ENCODE measurements around the gene HSPA4. TPM values are rescaled to one million over a fixed set of nuclear protein-coding genes. Genes with fewer than 3 reads are reported as not detected.

HSPA4 gene
- total and polyA plus RNA-seq, 4 donors, result 22.1 to 39.7 (median 31.9) TPM

DNA sequence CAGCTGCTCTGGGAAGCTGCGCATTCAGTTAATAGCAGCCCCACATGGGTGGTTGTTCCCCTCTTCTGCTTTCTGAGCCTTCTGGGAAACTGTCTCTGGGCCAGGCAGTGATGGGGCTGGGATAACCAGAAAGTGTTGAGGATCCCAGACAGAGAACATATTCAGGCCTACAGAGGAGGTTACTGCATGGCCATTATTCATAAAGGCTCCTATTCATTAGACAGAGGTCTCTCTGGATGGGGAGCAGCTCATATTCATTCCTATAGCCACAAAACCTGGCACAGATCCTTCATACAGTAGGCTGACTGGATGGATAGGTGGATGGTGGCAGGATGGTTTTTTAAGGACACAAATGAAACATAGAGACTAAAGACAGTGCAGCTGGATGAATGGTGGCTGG, 76.3 kb downstream of the HSPA4 start (continued):
- TF ChIP-seq, protein P1, sequence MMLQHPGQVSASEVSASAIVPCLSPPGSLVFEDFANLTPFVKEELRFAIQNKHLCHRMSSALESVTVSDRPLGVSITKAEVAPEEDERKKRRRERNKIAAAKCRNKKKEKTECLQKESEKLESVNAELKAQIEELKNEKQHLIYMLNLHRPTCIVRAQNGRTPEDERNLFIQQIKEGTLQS (IDR thresholded peaks at IDR 0.05), result no peak
- no peak for TF ChIP-seq EGR1 (IDR thresholded peaks at IDR 0.05; ENCODE audit: low read depth in 2 of 2)

DNA sequence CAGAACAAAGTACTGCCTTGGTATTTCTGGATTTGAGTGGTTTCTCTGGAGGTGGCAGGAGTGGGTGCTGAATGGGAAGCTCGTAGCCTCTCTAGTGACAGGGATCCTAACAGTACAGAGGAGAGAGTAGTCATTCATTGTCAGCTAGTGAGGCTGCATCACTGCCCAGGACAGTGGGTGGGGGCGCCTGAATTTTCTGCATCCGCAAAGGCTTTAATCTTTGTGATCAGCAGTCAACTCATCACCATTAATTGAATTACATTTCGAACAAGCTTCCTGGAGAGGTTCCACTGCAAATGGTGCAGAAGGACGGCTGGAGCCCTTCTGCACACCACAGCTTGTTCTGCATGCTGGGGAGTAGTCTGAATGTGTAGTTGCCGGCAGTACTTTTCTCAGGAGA, 77.5 kb downstream of the HSPA4 start:
- no peaks in the 10 kb centered on the region for H3K27me3 ChIP-seq (ENCODE audit: control insufficient read depth in 4 of 4, insufficient read depth in 4 of 4, low read length in 3 of 4)
- H3K4me3 ChIP-seq (ENCODE audit: low read depth in 1 of 3, low read length in 3 of 3), result no peak overlapping the region
- WGBS, result 79% methylated on average over 6 of the region's 6 CpGs
- H3K9me3 ChIP-seq (ENCODE audit: control insufficient read depth in 4 of 4, low read length in 3 of 4), result no peaks in the 10 kb centered on the region
- no peak overlapping the region for H3K27ac ChIP-seq (ENCODE audit: low read depth in 1 of 2, low read length in 2 of 2)
- H3K36me3 ChIP-seq (ENCODE audit: control insufficient read depth in 4 of 4, insufficient read depth in 3 of 4, low read depth in 1 of 4, low read length in 3 of 4), result no peaks in the 10 kb centered on the region
- H3K9ac ChIP-seq (ENCODE audit: low read depth in 1 of 2, low read length in 2 of 2), result no peak overlapping the region
- H3K4me1 ChIP-seq (ENCODE audit: control insufficient read depth in 4 of 4, insufficient read depth in 4 of 4, low read length in 3 of 4), result no peaks in the 10 kb centered on the region
- TF ChIP-seq FOXA2 (IDR thresholded peaks at IDR 0.05), result no peak
- TF ChIP-seq YY1 (IDR thresholded peaks at IDR 0.05), result no peak
- TF ChIP-seq, protein P2, sequence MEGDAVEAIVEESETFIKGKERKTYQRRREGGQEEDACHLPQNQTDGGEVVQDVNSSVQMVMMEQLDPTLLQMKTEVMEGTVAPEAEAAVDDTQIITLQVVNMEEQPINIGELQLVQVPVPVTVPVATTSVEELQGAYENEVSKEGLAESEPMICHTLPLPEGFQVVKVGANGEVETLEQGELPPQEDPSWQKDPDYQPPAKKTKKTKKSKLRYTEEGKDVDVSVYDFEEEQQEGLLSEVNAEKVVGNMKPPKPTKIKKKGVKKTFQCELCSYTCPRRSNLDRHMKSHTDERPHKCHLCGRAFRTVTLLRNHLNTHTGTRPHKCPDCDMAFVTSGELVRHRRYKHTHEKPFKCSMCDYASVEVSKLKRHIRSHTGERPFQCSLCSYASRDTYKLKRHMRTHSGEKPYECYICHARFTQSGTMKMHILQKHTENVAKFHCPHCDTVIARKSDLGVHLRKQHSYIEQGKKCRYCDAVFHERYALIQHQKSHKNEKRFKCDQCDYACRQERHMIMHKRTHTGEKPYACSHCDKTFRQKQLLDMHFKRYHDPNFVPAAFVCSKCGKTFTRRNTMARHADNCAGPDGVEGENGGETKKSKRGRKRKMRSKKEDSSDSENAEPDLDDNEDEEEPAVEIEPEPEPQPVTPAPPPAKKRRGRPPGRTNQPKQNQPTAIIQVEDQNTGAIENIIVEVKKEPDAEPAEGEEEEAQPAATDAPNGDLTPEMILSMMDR (IDR thresholded peaks at IDR 0.05; ENCODE audit: low read depth, low read length, missing input control), result no peak
- TF ChIP-seq GABPA (IDR thresholded peaks at IDR 0.05 in 1 of 2, conservative IDR thresholded peaks at IDR 0.05 in 1 of 2), result no peak
- TF ChIP-seq FOXA1 (IDR thresholded peaks at IDR 0.05), result no peak
- TF ChIP-seq, protein P3, sequence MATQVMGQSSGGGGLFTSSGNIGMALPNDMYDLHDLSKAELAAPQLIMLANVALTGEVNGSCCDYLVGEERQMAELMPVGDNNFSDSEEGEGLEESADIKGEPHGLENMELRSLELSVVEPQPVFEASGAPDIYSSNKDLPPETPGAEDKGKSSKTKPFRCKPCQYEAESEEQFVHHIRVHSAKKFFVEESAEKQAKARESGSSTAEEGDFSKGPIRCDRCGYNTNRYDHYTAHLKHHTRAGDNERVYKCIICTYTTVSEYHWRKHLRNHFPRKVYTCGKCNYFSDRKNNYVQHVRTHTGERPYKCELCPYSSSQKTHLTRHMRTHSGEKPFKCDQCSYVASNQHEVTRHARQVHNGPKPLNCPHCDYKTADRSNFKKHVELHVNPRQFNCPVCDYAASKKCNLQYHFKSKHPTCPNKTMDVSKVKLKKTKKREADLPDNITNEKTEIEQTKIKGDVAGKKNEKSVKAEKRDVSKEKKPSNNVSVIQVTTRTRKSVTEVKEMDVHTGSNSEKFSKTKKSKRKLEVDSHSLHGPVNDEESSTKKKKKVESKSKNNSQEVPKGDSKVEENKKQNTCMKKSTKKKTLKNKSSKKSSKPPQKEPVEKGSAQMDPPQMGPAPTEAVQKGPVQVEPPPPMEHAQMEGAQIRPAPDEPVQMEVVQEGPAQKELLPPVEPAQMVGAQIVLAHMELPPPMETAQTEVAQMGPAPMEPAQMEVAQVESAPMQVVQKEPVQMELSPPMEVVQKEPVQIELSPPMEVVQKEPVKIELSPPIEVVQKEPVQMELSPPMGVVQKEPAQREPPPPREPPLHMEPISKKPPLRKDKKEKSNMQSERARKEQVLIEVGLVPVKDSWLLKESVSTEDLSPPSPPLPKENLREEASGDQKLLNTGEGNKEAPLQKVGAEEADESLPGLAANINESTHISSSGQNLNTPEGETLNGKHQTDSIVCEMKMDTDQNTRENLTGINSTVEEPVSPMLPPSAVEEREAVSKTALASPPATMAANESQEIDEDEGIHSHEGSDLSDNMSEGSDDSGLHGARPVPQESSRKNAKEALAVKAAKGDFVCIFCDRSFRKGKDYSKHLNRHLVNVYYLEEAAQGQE (IDR thresholded peaks at IDR 0.05), result no peak
- TF ChIP-seq TAF1 (conservative IDR thresholded peaks at IDR 0.05), result no peak
- no peak for DNase-seq (ENCODE audit: low spot score)

DNA sequence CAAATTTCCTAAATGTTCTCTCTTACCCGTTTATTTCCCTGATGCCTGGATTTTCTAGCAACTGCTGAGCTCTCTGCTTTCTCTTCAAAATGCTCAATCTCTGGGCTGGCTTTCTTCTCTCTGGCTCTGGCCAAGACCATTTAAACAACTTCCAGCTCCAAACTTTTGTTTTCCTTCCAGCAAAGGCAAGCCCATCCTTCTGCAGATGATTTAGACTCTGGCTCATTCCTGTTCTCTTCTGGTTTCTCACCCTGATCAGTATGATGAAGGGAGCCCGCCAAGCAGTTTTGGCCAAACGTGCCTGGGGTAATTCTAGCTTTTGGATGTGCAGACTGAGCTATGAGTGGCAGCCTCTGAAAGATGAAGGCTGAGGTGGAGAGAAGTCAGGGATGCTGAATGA, 78.1 kb downstream of the HSPA4 start:
- TF ChIP-seq, protein P4, sequence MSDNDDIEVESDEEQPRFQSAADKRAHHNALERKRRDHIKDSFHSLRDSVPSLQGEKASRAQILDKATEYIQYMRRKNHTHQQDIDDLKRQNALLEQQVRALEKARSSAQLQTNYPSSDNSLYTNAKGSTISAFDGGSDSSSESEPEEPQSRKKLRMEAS (IDR thresholded peaks at IDR 0.05), result no peak
- no peak for TF ChIP-seq HNF4G (IDR thresholded peaks at IDR 0.05)
- no peak for TF ChIP-seq GABPA (IDR thresholded peaks at IDR 0.05 in 1 of 2, conservative IDR thresholded peaks at IDR 0.05 in 1 of 2)
- TF ChIP-seq, protein P1 (IDR thresholded peaks at IDR 0.05), result no peak
- TF ChIP-seq RAD21 (IDR thresholded peaks at IDR 0.05), result no peak
- no peak for TF ChIP-seq EGR1 (IDR thresholded peaks at IDR 0.05; ENCODE audit: low read depth in 2 of 2)
- TF ChIP-seq FOXA2 (IDR thresholded peaks at IDR 0.05), result no peak
- no peak for DNase-seq (ENCODE audit: low spot score)
- no peak overlapping the region for H3K27ac ChIP-seq (ENCODE audit: low read depth in 1 of 2, low read length in 2 of 2)
- H3K27me3 ChIP-seq (ENCODE audit: control insufficient read depth in 4 of 4, insufficient read depth in 4 of 4, low read length in 3 of 4), result no peaks in the 10 kb centered on the region
- 75% methylated on average over 3 of the region's 3 CpGs for WGBS
- no peaks in the 10 kb centered on the region for H3K4me1 ChIP-seq (ENCODE audit: control insufficient read depth in 4 of 4, insufficient read depth in 4 of 4, low read length in 3 of 4)
- H3K9ac ChIP-seq (ENCODE audit: low read depth in 1 of 2, low read length in 2 of 2), result no peak overlapping the region
- H3K4me3 ChIP-seq (ENCODE audit: low read depth in 1 of 3, low read length in 3 of 3), result no peak overlapping the region
- H3K36me3 ChIP-seq (ENCODE audit: control insufficient read depth in 4 of 4, insufficient read depth in 3 of 4, low read depth in 1 of 4, low read length in 3 of 4), result no peaks in the 10 kb centered on the region
- H3K9me3 ChIP-seq (ENCODE audit: control insufficient read depth in 4 of 4, low read length in 3 of 4), result no peaks in the 10 kb centered on the region

All from liver (tissue), 9 donors.